GM21717 (cell line): ENCODE measurements around the gene ATXN10.

Source experiments
- ATAC-seq: cut with Tn5 transposase; IDR thresholded peaks from one replicate; pipeline ENCODE4 v1.9.1; 2021; ENCODE audit warnings: mild to moderate bottlenecking, moderate library complexity; ENCODE audit not compliant: unreplicated experiment

ATXN10 gene

GRCh38 chr22:45754822-45755221 is 83.2 kb downstream of the ATXN10 start:
- ATAC-seq = no peak

GRCh38 chr22:45756558-45756957 is 84.9 kb downstream of the ATXN10 start:
- no peak for ATAC-seq

- no peak for ATAC-seq
These were observed 85.4 kb downstream of the ATXN10 start for GRCh38 chr22:45757068-45757467.

- ATAC-seq = no peak
These were observed 86.3 kb downstream of the ATXN10 start for GRCh38 chr22:45757936-45758335.

- no peak for ATAC-seq
These were observed 87.0 kb downstream of the ATXN10 start for GRCh38 chr22:45758603-45759002.

GRCh38 chr22:45760682-45761081 is 89.0 kb downstream of the ATXN10 start:
- no peak for ATAC-seq

- ATAC-seq = no peak
These were observed 91.1 kb downstream of the ATXN10 start for GRCh38 chr22:45762545-45763235.

- ATAC-seq = no peak
These were observed 91.6 kb downstream of the ATXN10 start for GRCh38 chr22:45763236-45763624.

- no peak for ATAC-seq
These were observed 96.9 kb downstream of the ATXN10 start for GRCh38 chr22:45768490-45768889.

GRCh38 chr22:45769569-45770210 is 98.1 kb downstream of the ATXN10 start:
- ATAC-seq = no peak

- no peak for ATAC-seq
These were observed 98.9 kb downstream of the ATXN10 start for GRCh38 chr22:45770506-45770905.

GRCh38 chr22:45771057-45771456 is 99.4 kb downstream of the ATXN10 start:
- no peak for ATAC-seq

- ATAC-seq = no peak
These were observed 100.1 kb downstream of the ATXN10 start for GRCh38 chr22:45771711-45772110.

- ATAC-seq = no peak
These were observed 101.1 kb downstream of the ATXN10 start for GRCh38 chr22:45772743-45773142.

- ATAC-seq = no peak
These were observed 102.5 kb downstream of the ATXN10 start for GRCh38 chr22:45774001-45774670.

GRCh38 chr22:45775062-45775461 is 103.4 kb downstream of the ATXN10 start:
- no peak for ATAC-seq

- no peak for ATAC-seq
These were observed 104.1 kb downstream of the ATXN10 start for GRCh38 chr22:45775569-45776312.

- no peak for ATAC-seq
These were observed 104.6 kb downstream of the ATXN10 start for GRCh38 chr22:45776313-45776585.

- no peak for ATAC-seq
These were observed 105.6 kb downstream of the ATXN10 start for GRCh38 chr22:45777046-45777851.

- no peak for ATAC-seq
These were observed 106.3 kb downstream of the ATXN10 start for GRCh38 chr22:45777852-45778375.

- no peak for ATAC-seq
These were observed 109.8 kb downstream of the ATXN10 start for GRCh38 chr22:45781459-45781858.
